DMS53 treated with DMSO at 0.1 percent for 48 hours (cell line): ENCODE measurements around the gene SEC24C.
"Not testable (repeated sequence)": the region's sequence is repeated elsewhere in the genome, so short reads cannot be mapped to it uniquely, and the experiment has no call there.

Experiments
- DNase-seq: peaks from one replicate; lab custom pipeline; 2025; ENCODE audit not compliant: unreplicated experiment; lab: John Stamatoyannopoulos, UW

SEC24C gene

DNA sequence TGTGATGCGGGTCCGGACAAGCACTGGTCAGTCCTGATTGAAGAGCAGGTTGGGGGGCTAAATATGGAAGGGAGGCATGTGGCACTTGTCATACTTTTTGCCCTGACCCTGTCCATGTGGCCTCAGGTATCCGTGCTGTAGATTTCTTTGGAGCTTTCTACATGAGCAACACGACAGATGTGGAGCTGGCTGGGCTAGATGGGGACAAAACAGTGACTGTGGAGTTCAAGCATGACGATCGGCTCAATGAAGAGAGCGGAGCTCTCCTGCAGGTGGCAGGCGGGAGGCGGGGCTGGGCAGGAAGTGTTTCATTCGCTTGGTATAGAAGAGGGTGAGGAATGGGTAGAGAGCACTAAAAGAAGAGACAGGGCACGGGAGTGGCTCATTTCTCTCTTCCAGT is 24.7 kb downstream of the SEC24C start:
- peak; percentile 83 for DNase-seq

DNA sequence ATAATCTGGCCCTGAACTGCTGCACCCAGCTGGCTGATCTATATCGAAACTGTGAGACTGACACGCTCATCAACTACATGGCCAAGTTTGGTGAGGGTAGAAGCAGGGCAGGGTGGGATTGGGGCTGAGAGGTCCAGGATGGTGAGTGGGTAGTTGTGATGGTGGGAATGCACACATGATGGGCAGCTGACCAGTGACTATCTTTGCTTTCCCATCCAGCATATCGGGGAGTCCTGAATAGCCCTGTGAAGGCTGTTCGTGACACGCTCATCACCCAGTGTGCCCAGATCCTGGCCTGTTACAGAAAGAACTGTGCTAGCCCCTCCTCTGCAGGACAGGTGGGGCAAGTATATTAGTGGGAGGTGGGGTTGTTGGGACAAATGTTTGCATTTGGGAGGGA is 25.2 kb downstream of the SEC24C start:
- DNase-seq = no peak

DNA sequence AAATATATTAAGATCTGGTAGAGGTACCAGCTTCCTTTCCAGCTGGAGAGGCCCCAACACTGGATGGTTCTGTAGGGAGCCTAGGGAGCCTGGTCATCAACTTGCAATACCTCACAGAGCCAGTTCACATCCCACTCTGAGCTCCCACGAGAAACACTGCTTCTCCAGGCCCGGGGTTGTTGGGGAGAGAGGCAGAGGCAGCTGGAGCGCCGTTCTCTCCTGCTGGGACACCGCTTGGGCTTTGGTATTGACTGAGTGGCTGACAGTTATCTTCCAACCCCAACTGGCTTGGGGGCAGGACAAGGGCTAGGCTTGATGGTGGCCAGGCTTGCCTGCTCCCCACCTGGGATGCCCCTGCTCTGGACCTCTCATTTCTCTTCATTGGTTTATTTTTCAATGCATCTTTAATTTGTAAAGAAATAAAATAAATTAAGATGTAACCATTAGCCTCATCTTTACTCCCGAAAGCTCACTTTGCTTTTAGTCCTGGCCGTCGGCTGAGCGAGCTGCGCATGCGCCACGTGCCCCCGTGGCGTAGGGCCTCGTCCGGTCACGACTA is 27.6 kb downstream of the SEC24C start:
- peak; percentile 60 for DNase-seq

DNA sequence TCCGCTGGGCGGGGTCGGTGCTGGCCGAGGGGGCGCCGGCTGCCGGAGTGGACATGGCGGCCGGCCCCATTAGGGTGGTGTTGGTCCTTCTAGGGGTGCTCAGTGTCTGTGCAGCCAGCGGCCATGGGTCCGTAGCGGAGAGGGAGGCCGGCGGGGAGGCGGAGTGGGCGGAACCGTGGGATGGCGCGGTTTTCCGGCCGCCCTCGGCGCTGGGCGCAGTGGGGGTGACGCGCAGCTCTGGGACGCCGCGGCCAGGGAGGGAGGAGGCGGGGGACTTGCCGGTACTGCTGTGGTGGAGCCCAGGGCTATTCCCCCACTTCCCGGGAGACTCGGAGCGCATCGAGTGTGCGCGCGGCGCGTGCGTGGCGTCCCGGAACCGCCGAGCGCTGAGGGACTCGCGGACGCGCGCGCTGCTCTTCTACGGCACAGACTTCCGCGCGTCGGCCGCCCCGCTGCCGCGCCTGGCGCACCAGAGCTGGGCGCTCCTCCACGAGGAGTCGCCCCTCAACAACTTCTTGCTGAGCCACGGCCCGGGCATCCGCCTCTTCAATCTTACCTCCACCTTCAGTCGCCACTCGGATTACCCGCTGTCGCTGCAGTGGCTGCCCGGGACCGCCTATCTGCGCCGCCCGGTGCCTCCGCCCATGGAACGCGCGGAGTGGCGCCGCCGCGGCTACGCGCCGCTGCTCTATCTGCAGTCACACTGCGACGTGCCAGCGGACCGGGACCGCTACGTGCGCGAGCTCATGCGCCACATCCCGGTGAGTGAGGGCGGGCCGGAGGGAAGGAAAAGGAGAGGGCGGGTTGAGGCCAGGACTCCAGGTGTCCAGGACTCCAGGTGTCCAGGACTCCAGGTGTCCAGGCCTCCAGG is 28.3 kb downstream of the SEC24C start:
- peak; percentile 83 for DNase-seq

DNA sequence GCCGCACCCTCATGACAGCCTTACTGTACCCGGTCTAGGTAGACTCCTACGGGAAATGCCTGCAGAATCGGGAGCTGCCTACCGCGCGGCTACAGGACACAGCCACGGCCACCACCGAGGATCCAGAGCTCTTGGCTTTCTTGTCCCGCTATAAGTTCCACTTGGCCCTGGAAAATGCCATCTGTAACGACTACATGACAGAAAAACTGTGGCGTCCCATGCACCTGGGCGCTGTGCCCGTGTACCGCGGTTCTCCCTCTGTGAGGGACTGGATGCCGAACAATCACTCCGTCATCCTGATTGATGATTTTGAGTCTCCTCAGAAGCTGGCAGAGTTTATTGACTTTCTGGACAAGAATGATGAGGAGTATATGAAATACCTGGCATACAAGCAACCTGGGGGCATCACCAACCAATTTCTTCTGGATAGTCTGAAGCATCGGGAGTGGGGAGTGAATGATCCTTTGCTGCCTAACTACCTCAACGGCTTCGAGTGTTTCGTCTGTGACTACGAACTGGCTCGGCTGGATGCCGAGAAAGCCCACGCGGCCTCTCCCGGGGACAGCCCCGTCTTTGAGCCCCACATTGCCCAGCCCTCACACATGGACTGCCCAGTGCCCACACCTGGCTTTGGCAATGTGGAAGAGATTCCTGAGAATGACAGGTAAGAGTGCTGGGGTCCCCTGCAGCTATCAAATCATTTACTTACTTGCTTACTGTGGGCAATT is 29.1 kb downstream of the SEC24C start:
- DNase-seq = no peak

DNA sequence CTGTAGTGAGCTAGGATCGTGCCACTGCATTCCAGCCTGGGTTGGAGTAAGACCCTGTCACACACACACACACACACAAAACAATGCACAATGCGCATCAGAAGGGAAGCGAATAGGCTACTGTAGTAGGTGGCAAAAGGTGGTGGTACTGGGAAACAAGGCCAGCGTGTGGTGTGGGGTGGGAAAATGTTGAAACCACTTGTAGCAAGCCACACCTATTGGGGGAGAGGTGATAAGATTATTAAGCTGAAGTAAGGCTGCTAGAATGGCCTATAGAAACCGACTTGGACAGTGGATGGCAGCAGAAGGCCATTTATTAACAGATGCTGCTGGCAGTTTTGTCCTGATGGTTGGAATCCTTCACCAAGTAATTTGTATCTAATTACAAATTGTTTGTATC is 30.5 kb downstream of the SEC24C start:
- no peak for DNase-seq

DNA sequence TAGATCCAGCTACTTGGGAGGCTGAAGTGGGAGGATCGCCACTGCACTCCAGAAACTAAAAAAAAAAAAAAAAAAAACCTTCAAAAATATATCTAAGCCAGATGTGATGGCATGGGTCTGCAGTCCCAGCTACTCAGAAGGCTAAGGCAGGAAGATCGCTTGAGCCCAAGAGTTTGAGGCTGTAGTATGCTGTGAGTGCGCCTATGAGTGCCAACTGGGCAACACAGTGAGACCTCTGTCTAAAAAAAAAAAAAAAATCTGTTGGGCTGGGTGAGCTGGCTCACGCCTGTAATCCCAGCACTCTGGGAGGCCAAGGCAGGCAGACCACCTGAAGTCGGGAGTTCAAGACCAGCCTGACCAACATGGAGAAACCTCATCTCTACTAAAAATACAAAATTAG is 34.8 kb downstream of the SEC24C start:
- DNase-seq = no peak

DNA sequence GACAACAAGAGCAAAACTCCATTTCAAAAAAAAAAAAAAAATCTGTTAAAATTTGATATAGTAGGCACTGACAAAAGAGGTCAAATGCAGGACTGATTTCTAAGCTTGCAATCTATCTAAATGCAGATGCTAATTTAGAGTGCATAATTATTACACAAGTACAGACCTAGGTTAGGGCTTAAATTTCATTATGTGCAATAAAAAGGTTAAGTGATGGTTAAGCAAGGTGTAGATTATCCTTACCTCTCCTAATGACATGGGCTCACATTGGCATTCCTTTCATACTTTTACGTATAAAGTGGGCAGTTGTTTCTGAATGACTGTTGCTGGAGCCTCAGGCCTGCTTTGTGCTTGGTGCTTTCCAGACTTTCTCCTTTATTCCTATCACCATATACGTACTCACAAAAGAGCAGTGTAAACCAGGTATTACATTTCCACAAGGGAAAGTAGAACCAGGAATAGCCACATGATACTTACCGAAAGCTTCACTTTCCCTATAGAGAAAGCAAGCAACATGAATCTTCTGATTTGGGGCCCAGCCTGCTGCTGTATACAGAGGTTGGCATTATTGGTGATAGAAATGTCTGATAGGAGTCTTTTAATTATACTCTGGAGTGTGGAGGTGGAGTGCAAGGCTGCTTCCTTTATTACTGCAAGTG is 35.5 kb downstream of the SEC24C start:
- DNase-seq = no peak

DNA sequence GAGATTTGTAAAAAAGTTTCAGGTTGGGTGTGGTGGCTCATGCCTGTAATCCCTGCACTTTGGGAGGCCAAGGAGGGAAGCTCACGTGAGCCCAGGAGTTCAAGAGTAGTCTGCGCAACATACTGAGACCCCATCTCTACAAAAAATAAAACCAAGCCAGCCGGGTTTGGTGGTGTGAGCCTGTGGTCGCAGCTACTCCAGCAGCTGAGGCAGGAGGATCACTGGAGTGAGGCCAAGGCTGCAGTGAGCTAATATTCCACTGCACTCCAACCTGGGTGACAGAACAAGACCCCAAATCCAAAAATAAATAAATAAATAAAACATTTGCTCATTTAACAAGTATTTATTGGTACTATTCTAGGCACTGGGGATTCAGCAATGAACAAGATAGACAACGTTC is 36.1 kb downstream of the SEC24C start:
- DNase-seq = no peak

DNA sequence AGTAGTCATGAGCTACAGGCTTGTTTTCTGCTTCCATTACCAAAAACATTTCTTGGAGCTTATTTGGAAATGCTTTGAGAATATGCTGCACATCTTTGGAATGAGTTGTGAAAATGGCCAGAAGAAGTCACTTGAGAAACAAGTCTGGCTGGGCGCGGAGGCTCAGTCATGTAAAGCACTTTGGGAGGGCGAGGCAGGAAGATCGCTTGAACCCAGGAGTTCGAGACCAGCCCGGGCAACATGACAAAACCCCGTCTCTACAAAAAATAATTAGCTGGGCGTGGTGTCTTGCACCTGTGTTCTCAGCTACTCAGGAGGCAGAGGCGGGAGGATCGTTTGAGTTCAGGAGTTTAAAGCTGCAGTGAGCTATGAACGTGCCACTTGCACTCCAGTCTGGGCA is 36.8 kb downstream of the SEC24C start:
- no peak for DNase-seq

DNA sequence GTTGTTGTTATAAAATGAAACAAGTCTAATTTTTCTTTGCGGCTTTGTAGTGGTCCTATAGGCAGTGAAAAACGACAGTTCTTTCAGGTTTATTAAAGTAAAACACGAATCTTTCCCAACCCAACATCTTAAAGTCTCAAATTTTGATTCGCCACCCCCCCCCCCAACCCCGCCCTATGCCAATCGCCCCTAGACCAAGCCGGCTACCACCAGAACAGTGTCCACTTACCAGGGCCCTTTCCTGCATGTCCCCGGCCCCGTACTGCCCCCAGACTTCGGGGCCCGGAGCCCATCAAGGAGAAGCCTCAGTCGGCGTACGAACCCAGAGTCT is 37.3 kb downstream of the SEC24C start:
- DNase-seq = no peak

DNA sequence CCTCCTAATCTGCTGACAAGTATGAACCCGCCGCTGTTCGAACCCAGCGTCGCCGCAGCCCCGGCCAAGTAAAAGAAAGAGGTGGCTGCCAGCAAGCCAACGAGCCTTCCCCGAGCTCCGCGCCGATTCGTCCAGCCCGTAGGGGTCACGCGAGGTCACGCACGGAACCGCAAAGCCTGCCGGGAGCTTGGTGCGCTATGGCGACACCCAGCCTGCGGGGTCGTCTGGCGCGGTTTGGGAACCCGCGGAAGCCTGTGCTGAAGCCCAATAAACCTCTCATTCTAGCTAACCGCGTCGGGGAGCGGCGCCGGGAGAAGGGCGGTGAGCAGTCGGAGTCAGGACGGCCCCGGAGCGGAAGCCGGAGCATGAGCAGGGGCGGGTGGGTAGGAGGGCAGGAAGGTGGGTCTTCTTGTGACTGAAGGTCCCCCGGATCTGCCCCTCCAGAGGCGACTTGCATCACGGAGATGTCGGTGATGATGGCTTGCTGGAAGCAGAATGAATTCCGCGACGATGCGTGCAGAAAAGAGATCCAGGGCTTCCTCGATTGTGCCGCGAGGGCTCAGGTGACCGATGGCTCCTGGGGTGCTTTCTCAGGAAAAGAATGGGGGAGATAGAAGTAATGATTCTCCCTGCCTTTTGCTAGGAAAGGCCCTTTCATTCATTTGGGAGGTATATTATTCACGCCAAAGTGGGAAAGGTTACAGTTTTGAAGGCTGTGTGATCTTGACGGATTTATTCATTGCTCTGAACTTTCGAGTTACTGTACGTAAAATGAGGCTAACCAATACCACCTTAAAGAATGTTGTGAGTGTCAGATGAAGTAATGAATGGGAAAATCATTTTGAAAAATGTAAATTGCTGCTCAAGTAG is 37.9 kb downstream of the SEC24C start, which contains the start of gene CHCHD1:
TSS of gene CHCHD1 (plus strand) at position 170 of the 870 bp plus-strand sequence. CDS start at position 198, 28 bp downstream.
- peak; percentile 70 for DNase-seq

DNA sequence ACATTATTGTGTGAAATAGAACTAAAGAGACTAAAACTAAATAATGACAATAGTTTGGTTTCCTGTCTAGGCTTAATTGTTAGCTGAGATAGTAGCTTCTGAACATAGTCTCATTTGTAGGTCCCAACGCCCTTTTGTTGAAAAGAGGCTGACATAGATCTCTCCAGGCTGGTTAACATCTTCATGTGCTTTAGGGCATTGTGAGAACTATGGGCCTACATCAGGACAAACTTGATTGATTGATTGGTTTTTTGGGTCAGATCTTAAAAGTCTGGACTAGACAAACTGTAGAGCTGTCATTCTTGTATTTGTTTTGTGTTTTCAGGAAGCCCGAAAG is 38.5 kb downstream of the SEC24C start:
- DNase-seq = no peak

DNA sequence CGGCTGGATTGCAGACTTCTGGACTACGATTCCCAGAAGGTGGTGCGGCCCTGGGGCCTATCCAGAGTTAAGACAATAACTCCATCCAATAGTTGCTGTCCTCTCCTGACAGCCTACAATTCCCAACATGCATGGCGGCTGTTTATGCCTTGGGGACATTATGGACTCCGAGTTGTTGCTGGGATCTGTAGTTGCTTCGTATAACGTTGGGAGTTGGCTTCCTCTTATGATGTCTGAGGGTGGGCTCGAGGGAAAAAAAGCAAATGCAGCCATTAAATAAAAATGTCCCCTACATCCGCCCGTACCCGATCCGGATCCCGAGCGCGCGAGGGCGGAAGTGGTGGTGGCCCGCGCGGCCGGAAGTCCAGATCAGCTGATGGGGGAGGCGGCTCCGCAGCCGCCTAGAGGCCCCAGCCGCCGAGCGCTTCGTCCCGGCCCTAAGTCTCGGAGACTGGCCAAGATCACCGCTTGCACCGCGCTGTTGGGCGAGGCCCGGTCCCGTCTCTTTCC is 41.1 kb downstream of the SEC24C start, which contains the start of gene ZSWIM8:
TSS of gene ZSWIM8 (plus strand) at position 396 of the 510 bp plus-strand sequence. CDS start 273 bp downstream, outside the sequence.
- DNase-seq = peak; percentile 88

DNA sequence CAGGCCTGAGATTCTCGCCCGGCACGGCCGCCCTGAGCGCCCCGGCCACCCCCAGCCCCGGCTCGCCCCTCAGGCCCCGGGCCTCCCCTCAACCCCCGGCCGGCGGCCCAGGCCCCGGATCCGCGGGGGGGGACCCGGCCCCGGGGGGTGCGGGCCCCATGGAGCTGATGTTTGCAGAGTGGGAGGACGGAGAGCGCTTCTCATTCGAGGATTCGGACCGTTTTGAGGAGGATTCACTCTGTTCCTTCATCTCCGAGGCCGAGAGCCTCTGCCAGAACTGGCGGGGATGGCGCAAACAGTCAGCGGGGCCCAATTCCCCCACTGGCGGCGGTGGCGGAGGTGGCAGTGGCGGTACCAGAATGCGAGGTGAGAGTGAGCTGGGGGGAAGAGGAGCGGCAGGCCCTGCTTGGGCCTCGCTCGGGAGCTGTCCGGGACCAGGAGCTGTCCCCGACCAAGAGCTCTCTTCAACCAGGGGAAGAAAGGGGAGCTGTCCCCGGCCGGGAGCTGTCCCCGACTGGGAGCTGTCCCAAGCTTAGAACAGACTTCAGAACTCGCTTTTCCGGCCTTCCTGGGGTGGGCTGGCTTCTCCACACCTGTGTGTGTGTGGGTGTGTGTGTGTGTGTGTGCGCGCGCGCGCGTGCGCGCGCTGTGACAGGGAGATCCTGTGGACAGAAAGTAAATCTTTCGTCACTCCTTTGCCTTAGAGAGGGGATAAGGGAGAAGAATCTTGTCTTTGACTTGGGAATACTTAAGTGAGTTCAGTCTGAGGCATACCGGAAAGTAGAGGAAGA is 41.7 kb downstream of the SEC24C start:
- DNase-seq = peak; percentile 4

DNA sequence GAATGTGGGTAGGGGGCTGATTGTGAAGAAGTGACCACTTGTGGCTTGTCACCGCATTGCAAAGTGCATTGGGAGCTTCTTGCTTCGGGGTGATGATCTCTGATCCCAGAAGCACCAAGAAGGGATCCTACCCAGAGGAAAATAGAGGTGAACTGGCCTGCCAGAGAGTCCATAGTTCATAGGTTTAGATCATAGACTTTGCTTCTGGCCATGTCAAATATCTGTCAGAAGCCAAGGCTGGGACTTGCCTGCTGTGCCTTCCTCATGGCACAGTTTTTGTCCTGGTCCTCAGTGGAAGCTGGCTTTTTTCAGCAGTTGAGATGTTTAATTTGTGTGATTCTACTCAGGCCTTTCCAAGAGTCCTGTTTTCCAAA is 42.3 kb downstream of the SEC24C start:
- DNase-seq = no peak

DNA sequence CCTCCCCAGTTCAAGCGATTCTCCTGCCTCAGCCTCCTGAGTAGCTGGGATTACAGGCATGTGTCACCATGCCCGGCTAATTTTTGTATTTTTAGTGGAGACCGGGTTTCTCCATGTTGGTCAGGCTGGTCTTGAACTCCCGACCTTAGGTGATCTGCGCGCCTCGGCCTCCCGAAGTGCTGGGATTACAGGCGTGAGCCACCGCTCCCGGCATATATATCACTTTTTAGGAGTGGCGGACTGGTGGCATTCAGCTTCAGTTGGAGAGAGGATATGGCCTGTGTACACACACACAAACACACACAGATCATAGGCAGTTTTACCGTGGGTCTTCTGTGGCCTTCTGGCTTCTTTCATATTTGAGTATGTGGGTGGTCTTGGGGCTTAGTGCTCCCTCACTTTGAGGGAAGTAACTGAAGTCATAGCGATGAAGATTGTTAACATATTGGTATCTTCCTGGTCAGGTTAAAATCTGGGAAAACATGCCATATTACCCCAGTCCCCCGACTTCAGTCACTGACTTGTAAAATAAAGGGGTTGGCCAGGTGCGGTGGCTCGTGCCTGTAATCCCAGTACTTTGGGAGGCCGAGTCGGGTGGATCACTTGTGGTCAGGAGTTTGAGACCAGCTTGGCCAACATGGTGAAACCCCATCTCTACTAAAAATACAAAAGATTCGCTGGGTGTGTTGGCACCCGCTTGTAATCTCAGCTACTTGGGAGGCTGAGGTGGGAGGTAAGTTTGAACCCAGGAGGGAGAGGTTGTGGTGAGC is 43.0 kb downstream of the SEC24C start:
- DNase-seq = not testable (repeated sequence)

DNA sequence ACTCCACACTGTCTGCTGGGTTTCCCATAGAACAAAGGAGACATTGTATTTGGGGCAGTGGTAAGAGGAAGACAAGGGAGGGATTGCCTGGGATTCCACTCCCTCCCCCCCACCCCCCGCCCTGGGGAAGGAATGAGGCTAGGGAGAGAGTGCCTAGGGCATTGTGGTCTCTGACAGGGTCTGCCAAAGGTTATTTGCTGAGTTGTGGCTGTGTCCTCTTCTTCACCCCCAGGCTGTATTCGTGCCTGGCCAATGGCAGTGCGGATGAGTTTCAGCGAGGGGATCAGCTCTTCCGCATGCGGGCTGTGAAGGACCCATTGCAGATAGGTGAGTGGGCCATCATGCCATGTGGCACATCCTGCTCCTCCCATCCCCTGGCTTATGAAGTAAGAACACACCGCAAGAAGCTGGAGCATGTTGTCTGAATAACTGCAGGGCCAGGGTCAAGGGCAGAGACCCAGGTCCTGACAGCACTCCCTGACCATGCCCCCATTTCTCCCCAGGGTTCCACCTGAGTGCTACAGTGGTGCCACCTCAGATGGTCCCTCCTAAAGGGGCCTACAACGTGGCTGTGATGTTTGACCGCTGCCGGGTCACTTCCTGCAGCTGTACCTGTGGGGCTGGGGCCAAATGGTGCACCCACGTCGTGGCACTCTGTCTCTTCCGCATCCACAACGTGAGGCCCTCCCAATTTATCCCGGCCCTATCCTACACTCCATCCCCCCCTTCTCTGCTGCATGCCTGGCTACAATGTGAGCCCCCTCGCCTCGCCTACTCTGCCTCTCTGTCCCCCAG is 44.9 kb downstream of the SEC24C start:
- no peak for DNase-seq
